ENCODE measurements around the gene DCLK1.
"Not testable (repeated sequence)": the region's sequence is repeated elsewhere in the genome, so short reads cannot be mapped to it uniquely, and the experiment has no call there.

DCLK1 gene

GRCh38 chr13:36131931-36132297, 732 bp upstream of the DCLK1 start:
- no peak for FAIRE-seq

GRCh38 chr13:36130552-36131221, 495 bp downstream of the DCLK1 start:
- DNase-seq (ENCODE audit: low spot score): peak; percentile 18
- FAIRE-seq: no peak

More at GRCh38 chr13:36131931-36132297, 732 bp upstream of the DCLK1 start:
- no peak for DNase-seq (ENCODE audit: low spot score)

GRCh38 chr13:36130193-36130551, 1.0 kb downstream of the DCLK1 start:
- DNase-seq (ENCODE audit: low spot score) (no peak), FAIRE-seq (no peak)

GRCh38 chr13:36129539-36129938, 1.6 kb downstream of the DCLK1 start:
- DNase-seq (ENCODE audit: low spot score) (no peak), FAIRE-seq (no peak)

- FAIRE-seq: no peak
These were observed 4.7 kb downstream of the DCLK1 start for GRCh38 chr13:36126491-36126890.

GRCh38 chr13:36125841-36126240, 5.3 kb downstream of the DCLK1 start:
- no peak for DNase-seq (ENCODE audit: low spot score)
- no peak for FAIRE-seq

More at GRCh38 chr13:36126491-36126890, 4.7 kb downstream of the DCLK1 start:
- DNase-seq (ENCODE audit: low spot score): no peak

- peak; percentile 17 for DNase-seq (ENCODE audit: low spot score)
- FAIRE-seq: no peak
These were observed 6.9 kb downstream of the DCLK1 start for GRCh38 chr13:36124236-36124822.

GRCh38 chr13:36115306-36115705, 15.9 kb downstream of the DCLK1 start:
- no peak for FAIRE-seq
- no peak for DNase-seq (ENCODE audit: low spot score)

- FAIRE-seq (no peak), DNase-seq (ENCODE audit: low spot score) (no peak)
These were observed 16.9 kb downstream of the DCLK1 start for GRCh38 chr13:36114233-36114632.

GRCh38 chr13:36108954-36109353, 22.2 kb downstream of the DCLK1 start:
- FAIRE-seq: no peak

GRCh38 chr13:36108342-36108741, 22.8 kb downstream of the DCLK1 start:
- no peak for FAIRE-seq
- DNase-seq (ENCODE audit: low spot score): no peak

More at GRCh38 chr13:36108954-36109353, 22.2 kb downstream of the DCLK1 start:
- DNase-seq (ENCODE audit: low spot score): no peak

GRCh38 chr13:36107521-36107920, 23.7 kb downstream of the DCLK1 start:
- FAIRE-seq (no peak), DNase-seq (ENCODE audit: low spot score) (no peak)

GRCh38 chr13:36105726-36106125, 25.5 kb downstream of the DCLK1 start:
- no peak for DNase-seq (ENCODE audit: low spot score)
- no peak for FAIRE-seq

GRCh38 chr13:36102721-36103120, 28.5 kb downstream of the DCLK1 start:
- no peak for FAIRE-seq
- no peak for DNase-seq (ENCODE audit: low spot score)

GRCh38 chr13:36101907-36102306, 29.3 kb downstream of the DCLK1 start:
- DNase-seq (ENCODE audit: low spot score); FAIRE-seq: not testable (repeated sequence)

- FAIRE-seq (no peak), DNase-seq (ENCODE audit: low spot score) (no peak)
These were observed 30.0 kb downstream of the DCLK1 start for GRCh38 chr13:36101157-36101556.

- DNase-seq (ENCODE audit: low spot score) (no peak), FAIRE-seq (no peak)
These were observed 33.1 kb downstream of the DCLK1 start for GRCh38 chr13:36098080-36098479.

GRCh38 chr13:36096461-36097416, 34.4 kb downstream of the DCLK1 start:
- FAIRE-seq: no peak
- DNase-seq (ENCODE audit: low spot score): no peak

GRCh38 chr13:36094478-36094877, 36.7 kb downstream of the DCLK1 start:
- FAIRE-seq: no peak
- no peak for DNase-seq (ENCODE audit: low spot score)

GRCh38 chr13:36090592-36090991, 40.6 kb downstream of the DCLK1 start:
- FAIRE-seq (no peak), DNase-seq (ENCODE audit: low spot score) (peak; percentile 4)

GRCh38 chr13:36089130-36089647, 42.0 kb downstream of the DCLK1 start:
- DNase-seq (ENCODE audit: low spot score): no peak
- FAIRE-seq: no peak

- no peak for FAIRE-seq
- no peak for DNase-seq (ENCODE audit: low spot score)
These were observed 42.7 kb downstream of the DCLK1 start for GRCh38 chr13:36088463-36088862.
